ENCODE measurements around the gene FAM20C.
"Not testable (repeated sequence)": the region's sequence is repeated elsewhere in the genome, so short reads cannot be mapped to it uniquely, and the experiment has no call there.

FAM20C gene

DNA sequence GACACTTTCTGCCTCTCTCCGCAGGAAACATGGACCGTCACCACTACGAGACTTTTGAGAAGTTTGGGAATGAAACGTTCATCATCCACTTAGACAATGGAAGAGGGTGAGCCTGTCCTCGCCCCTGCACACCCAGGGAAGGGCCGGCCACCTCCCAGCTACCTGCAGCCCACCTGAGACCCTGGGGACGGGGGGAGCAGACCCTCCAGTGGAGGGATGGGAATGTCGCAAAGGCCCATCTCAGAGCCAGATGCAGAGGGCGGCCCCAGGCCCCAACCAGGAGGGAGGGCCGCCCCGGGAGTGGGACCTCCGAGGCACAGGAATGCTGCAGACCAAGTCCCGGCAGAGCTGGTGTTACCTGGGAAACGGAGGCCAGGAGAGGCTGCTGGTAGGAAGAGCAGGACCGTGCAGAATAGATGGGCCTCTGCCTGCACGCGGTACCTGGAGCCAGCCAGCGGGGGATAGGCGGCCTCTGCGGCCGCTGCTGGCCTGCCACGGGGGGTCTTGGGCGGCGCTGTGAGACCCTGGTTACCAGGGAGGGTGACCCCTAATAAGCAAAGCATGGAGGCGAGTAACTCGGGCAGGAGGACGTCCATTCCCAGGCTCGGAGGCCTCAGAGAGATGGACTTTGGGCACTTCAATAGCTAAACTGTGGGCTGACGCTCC is 64.7 kb downstream of the FAM20C start:
- no peak for DNase-seq (ENCODE audit: low read depth in 2 of 2)

DNA sequence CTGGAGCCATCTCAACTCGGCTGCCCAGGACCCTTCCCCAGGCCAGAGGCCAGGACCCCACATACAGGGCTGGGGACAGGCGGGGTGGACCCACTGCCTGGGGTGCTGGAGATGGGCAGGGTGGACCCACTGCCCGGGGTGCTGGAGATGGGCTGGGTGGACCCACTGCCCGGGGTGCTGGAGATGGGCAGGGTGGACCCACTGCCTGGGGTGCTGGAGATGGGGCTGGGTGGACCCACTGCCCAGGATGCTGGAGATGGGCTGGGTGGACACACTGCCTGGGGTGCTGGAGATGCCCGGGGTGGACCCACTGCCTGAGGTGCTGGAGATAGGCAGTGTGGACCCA is 65.2 kb downstream of the FAM20C start:
- no peak for DNase-seq (ENCODE audit: low read depth in 2 of 2)

DNA sequence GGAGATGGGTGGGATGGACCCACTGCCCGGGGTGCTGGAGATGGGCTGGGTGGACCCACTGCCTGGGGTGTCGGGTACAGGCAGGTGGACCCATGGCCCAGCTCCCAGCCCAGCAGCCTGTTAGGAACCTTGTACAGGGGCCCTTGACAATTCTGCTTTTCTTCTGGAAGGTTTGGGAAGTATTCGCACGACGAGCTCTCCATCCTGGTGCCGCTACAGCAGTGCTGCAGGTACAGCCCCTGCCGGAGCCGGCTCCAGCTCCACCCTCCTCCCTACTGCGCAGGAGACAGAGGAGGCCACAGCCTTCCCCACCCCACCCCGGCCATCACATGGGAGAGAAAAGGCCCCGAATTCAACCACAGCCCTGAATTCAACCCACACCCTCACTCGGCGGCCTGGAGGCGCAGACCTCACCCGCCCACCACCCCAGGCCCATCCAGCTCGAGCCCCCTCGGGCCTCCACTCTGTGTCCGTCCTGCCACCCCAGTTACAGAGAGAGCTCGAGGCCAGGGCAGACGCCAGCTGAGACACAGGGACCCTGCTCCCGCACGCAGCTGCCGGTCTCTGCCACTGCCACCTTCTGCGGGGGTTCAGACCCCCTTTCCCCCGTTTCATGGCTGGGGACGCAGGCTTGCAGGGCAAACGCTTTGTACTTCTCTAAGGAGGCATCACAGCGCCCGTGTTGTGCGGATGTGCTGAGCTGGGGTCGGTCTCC is 66.3 kb downstream of the FAM20C start:
- no peak for DNase-seq (ENCODE audit: low read depth in 2 of 2)

DNA sequence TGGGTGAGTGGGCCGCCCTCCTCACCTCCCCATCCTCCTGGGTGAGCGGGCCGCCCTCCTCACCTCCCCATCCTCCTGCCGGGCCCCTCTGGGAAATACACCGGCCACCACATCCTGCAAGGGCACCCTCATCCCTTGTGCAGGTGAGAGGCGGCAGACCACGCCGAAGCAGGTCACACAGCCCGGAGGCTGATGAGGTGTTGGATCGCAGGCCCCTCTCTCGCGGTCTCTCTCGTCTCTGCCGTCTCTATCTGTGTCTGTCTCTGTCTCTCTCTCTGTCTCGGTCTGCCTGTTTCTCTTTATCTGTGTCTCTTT is 66.8 kb downstream of the FAM20C start:
- no peak for DNase-seq (ENCODE audit: low read depth in 2 of 2)

DNA sequence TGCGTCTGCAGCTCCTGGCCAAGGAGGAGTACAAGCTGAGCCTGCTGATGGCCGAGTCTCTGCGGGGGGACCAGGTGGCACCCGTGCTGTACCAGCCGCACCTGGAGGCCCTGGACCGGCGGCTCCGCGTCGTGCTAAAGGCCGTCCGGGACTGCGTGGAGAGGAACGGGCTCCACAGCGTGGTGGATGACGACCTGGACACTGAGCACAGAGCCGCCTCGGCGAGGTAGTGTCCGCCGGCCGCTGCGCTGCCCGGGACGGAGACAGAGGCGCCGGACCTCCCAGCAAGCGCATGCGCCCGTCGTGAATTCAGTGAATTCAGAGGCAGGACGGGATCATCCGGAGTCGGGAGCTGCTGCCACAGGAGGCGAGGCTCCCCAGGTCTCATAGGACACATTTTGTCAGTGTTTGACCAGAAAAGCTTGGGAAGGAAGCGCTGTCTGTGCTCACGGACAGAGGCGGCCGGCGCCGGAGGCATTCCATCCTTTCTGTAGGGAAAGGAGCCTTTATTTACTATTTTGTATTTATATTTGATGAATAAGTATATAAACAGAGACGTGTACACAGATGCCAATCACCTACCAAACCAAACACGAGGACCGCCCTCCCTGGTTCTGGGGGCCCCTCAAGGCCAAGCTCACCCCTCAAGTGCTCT is 67.5 kb downstream of the FAM20C start:
- DNase-seq (ENCODE audit: low read depth in 2 of 2): no peak

DNA sequence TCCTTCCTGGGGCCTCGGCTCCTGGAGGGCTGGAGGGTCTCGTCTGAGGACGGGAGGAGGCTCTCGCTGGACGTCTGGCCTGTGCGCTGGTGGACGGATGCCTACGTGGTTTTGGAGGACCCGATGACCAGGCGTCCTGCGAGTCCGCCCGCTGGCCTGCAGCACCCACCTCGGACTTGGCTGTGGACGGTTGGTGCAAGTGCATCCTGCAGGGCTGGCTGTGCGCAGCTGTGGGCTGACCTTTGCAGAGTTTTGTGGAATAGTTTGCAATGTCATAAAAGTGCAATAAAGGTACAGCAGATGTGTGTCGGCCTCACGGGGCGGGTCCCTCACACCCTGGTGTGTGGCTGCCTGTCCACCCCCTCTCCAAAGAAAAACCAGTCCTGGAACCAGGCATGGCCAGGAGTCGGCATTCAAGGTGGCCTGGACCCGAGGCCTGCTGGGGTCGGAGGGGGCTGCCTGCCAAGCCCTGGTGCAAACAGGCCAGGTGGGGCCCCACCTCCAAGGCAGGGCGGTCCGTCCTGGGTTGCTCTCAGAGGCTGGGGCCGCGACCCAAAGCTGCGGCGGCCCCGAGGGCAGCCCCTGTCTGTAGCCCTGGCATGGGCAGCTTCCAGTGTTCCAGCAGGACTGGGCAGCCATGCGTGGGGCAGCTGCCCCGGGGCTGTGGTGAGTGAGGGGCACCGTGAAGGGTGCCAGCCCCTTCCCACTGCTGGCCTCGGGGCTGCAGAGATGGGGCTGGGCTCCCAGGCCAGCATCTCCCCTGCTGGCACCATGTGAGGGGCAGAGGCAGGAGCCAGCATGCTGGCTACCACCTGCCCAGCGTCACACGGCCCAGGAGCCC is 68.3 kb downstream of the FAM20C start:
- DNase-seq (ENCODE audit: low read depth in 2 of 2): no peak

DNA sequence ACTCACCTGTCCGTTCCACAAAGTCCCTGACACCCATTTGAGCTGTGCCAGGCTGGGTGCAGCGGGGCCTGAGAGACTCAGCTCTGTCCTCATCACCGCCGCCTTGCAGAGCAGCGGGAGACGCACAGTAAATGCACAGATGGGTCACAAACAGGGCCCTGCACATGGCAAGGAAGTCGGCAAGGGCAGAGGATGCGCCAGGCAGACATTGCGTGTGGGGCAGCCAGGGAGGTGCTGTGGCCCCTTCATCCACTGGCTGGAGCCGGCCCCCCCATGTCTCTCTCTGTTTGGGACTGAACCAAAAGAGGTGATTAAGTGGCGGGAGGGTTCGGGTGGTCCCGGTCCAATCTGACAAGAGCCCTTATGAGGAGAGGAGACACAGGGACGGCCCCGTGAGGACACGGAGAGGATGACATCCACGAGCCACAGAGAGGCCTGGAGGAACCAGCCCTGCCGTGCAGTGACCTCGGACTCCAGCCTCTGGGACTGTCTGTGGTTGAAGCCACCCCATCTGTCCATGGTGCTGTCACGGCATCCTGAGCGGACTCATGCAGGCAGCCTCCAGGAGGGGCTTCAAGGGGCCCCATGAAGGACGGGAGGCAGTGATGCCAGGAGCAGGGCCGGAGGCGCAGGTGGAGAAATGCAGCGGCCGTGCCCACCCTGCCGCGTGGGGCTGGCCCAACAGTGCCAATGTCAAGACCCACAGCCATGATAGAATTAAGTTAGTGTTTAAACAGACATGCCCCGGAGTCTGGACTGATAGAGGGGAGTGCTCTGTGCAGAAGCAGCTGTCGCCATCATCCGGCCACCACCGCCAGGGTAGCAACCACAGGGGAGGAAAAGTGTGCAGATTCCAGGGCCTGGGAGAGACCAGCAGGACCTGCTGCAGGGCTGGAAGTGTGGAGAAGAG is 69.2 kb downstream of the FAM20C start:
- no peak for DNase-seq (ENCODE audit: low read depth in 2 of 2)

DNA sequence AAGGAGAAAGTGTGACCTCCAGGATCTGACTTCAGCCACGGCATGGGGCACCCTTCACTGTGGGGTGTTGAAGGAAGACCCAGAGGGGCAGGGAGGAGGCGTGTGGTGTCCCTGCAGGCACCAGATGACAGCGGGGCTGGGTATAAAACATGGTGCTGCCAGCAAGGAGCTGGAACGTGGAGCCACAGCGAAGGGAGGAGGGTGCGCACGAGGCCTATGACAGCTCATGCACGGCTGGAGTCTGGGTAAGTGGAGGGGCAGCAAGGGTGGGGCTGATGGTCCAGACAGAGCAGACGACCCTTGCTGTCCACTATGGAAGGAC is 69.8 kb downstream of the FAM20C start:
- no peak for DNase-seq (ENCODE audit: low read depth in 2 of 2)

DNA sequence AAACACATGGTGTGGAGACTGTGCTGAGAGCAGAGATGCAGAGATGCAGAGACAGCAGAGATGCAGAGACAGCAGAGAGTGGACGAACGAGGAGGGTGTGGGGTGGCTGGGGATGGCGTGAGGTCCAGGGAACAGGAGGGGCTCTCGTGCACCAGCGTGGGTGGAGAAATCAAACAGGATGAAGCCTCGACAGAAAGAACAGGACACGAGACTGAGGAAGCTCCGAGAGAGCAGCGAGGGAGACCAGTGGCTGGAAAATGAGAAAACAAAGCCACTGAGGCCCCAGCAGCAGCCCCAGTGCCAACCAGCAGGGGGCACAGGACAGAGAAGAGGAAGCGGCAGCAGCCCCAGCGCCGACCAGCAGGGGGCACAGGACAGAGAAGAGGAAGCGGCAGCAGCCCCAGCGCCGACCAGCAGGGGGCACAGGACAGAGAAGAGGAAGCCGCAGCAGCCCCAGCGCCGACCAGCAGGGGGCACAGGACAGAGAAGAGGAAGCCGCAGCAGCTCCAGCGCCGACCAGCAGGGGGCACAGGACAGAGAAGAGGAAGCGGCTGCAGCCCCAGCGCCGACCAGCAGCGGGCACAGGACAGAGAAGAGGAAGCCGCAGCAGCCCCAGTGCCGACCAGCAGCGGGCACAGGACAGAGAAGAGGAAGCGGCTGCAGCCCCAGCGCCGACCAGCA is 70.4 kb downstream of the FAM20C start:
- DNase-seq (ENCODE audit: low read depth in 2 of 2): peak in 1 of 2 donors; percentile 5

DNA sequence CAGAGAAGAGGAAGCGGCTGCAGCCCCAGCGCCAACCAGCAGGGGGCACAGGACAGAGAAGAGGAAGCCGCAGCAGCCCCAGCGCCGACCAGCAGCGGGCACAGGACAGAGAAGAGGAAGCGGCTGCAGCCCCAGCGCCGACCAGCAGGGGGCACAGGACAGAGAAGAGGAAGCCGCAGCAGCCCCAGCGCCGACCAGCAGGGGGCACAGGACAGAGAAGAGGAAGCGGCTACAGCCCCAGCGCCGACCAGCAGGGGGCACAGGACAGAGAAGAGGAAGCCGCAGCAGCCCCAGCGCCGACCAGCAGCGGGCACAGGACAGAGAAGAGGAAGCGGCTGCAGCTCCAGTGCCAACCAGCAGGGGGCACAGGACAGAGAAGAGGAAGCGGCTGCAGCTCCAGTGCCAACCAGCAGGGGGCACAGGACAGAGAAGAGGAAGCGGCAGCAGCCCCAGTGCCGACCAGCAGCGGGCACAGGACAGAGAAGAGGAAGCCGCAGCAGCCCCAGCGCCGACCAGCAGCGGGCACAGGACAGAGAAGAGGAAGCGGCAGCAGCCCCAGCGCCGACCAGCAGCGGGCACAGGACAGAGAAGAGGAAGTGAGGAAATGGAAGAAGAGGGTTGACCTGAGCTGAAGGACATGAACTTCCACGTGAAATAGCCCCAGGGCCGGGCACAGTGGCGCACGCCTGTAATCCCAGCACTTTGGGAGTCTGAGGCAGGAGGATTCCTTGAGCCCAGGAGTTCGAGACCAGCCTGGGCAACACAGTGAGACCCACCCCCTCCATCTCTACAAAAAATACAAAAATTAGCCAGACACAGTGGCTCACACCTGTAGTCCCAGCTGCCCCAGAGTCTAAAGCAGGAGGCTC is 71.3 kb downstream of the FAM20C start:
- not testable (repeated sequence) for DNase-seq (ENCODE audit: low read depth in 2 of 2)

DNA sequence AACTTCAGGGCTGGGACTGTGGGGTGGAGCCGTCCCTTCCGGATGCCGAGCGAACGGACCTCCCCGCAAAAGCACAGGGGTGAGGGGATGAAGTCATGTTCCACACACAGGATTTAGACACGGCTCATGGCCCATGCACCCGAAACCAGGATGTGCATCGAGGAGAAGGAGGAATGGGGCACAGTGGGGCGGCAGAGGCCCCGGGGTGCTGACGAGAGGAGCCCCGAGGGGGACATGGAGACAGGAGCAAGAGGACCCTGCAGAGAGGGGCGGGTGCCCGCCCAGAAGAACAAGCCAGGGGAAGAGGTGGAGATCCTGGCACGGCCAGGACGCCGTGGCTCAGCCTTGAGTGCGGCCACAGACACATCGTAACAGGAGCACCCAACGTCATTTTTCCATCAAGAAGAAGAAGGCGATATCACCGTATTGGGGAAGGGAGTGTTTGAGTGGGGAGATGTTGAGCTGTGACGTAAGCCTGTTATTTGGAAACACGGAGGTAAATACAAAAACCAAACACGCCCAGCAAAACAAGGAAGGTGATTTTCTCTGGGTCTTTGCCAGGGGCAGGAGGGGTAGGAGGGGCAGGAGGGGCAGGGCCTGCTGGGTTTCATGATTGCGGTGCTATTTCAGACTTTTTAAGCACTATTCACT is 72.3 kb downstream of the FAM20C start:
- DNase-seq (ENCODE audit: low read depth in 2 of 2): no peak

DNA sequence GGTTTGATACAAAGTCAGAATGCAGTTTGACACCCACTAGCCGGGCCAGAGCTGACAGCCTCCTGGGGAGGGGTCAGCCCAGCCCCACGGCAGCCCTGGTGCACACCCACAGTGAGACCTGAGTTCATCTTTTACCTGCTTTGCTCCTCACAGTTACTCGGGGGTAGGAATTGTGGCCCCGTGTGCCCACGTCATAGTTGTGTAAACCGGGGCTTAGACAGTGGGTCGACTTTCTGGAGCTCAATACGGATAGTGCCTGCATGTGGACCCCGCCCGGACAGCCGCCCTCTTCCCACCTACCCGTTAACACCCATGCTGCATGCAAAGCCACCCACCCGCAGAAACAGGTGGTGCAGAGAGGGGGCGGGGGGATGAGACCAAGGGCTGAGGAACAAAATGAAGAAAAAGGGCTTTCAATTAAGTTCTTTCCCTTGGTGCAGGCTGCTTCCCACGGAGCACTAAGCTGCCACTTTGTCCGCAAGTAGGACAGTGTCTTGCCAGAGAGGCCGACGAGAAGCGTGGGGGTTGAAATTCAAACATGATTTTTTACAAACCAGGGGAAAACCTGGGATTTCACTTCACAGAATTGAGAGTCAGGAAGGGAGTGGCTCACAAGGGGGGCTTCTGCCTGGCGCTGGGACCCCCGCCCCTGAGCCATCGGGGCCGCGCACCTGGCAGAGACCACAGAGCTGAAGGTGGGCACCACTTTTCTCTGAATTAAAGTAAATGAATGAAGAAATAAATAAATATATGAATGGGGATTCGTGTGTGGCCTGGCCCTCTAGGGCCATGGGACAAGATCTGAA is 73.0 kb downstream of the FAM20C start:
- no peak for DNase-seq (ENCODE audit: low read depth in 2 of 2)

DNA sequence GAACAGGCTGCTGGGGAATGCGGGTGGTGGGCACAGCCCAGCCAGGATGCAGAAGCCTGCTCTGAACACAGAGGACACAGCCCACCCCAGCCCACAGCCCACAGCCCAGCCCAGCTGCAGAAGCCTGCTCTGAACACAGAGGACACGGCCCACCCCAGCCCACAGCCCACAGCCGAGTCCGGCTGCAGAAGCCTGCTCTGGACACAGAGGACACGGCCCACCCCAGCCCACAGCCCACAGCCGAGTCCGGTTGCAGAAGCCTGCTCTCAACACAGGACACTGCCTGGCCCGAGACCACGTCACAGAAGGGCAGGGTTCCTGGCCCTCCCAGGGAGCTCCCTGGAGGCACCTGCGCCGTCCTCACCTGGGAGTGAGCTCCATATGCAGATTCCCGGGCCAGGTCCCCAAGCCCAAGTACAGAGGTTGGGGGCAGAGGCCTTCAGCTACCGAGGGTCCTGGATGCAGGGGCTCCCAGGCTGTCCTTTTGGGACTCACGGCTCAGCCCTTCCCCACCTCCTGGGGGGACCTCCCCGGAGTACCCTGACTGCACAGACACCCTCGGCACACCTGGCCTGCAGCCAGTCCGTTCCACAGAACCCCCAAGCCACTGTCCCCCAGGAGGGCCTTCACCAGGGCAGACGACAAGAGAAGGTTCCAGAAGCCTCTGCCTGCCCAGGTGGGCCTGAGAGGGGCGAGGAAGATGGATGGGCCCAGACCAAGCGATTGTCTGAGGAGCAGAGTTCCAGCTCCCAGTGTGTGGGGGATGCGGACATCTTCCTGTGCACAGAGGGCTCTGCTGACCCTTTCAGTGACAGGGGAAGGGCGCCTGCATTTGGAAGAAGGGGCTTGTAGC is 73.9 kb downstream of the FAM20C start:
- no peak for DNase-seq (ENCODE audit: low read depth in 2 of 2)

DNA sequence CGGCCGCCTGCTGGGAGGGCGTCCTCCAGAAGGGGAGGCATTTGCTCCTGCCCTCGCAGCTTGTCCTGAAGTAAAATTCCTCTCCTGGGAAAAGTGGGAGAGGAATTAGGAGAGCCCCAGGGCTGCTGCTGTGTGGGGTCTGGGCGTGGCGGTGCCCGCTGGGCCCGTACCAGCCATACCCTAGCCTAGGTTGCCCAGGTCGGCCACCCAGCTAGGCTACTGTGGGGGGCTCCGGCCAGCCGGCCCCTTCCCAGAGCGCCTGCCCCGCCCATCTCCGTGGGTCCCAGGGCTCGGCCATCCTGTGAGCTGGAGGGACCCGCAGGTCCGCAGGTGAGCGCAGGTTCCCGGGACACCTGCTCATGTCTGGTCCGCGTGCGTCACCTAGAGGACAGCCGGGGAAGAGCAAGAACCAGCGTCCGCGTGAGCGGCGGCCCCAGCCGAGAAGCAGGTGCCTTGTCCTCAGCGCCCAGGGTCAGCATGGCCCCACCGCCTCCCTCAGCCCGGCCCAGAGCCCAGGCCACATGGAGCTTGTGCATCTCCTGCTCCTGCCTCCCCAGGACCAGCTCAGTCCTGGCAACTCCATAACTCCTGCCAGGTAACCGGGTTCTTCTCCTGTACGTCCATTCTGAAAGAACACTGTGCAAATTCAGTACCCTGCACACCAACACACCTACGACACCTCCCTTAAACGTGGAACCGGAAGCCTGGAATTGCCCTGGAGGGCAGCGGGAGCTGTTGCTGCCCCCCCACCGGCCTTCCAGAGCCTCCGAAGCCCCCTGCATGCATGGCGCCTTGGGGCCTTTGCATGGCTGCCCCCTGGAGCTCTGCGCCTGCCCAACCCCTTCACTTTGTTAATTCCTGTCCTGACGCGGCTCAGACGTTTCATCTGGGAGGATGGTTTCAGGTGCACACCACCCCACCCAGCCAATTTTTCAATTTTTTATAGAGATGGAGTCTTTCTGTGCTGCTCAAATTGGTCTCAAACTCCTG is 74.8 kb downstream of the FAM20C start:
- no peak for DNase-seq (ENCODE audit: low read depth in 2 of 2)

DNA sequence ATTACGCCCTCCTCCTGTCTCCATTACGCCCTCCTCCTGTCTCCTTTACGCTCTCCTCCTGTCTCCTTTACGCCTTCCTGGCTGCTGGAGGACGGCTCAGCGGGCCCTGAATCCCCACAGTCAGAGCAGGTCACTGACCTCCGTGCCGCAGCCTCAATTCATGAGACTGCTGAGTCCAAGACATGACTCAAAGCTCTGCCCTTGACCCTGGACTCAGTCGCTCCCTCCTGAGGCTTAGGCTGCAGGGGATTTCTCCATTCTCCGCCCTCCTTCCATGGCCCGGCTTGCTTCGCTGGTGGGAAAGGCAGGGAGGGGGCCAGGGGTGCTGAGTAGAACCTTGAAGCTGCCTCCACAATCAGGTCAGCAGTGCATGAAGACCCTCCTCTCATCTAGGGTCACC is 76.6 kb downstream of the FAM20C start:
- no peak for DNase-seq (ENCODE audit: low read depth in 2 of 2)

DNA sequence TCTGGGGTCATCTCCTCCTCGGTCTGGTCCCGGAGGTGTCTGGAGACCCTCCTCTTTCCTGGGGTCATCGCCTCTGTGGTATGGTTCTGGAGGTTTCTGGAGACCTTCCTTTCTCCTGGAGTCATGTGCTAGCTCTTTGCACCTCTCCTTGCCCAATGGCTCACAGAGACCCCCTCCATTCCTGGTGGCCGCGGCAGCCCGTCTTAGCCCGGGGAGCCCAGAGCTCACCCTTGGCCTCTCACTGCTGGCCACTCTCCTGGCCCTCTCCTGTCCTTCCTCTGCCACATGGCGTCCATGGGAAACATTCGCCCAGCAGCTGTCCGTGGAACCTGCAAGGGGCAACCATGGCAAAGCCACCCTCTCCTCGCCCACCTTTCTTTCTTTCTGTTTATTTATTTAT is 77.3 kb downstream of the FAM20C start:
- no peak for DNase-seq (ENCODE audit: low read depth in 2 of 2)
